T-helper 17 cell (primary cell): ENCODE measurements around the gene PPM1B. TPM values are rescaled to one million over a fixed set of nuclear protein-coding genes. Genes with fewer than 3 reads are reported as not detected.

Experiments
- ATAC-seq: fragments of 150-1000 bp; cut with Tn5 transposase; 2 replicates; pipeline ENCODE4 v1.10.0; 2021; ENCODE audit warnings: mild to moderate bottlenecking, moderate library complexity
- DNase-seq, 3 donors: peaks; one replicate each; pipeline versions ENCODE4 v3.0.0 to v3.0.0-alpha.2; 2020 to 2021
- H3K9me3 ChIP-seq: one replicate; pipeline ENCODE4 v1.7.0; 2013; ENCODE audit warnings: low read length, mild to moderate bottlenecking; ENCODE audit not compliant: control insufficient read depth, poor library complexity, severe bottlenecking
- H3K27ac Mint-ChIP-seq: one replicate; pipeline ENCODE4 v1.8.0; 2022; ENCODE audit warnings: mild to moderate bottlenecking, moderate library complexity, mixed read lengths
- H3K27me3 Mint-ChIP-seq: one replicate; pipeline ENCODE4 v1.8.0; 2022; ENCODE audit warnings: mixed read lengths
- H3K36me3 Mint-ChIP-seq: one replicate; pipeline ENCODE4 v1.8.0; 2022; ENCODE audit warnings: low read depth, mixed read lengths
- H3K4me1 Mint-ChIP-seq: one replicate; pipeline ENCODE4 v1.8.0; 2022; ENCODE audit warnings: mild to moderate bottlenecking, mixed read lengths
- H3K4me3 Mint-ChIP-seq: one replicate; pipeline ENCODE4 v1.8.0; 2022; ENCODE audit warnings: mild to moderate bottlenecking, moderate library complexity, mixed read lengths
- total RNA-seq, 4 donors: library from RNA in 2 of 4; stranded (reverse) in 2 of 4; gene quantifications; one replicate each; pipeline ENCODE4 v1.2.3 and lab custom pipeline; 2022 to 2026

PPM1B gene
- total RNA-seq, 2 donors from 2014 or later = 72.7 to 82.7 TPM

GRCh38 chr2:44137872-44138551, 30.7 kb upstream of the PPM1B start:
- H3K9me3 ChIP-seq = no peaks in the 10 kb centered on the region
- ATAC-seq = no peak
- Mint-ChIP-seq H3K27ac (no peak overlapping the region), H3K27me3 (peaks cover 6% of the 10 kb centered on the region), H3K4me3 (no peak overlapping the region), H3K4me1 (no peaks in the 10 kb centered on the region), H3K36me3 (peaks cover 2% of the 10 kb centered on the region)
- no peak for DNase-seq

GRCh38 chr2:44139741-44140140, 28.9 kb upstream of the PPM1B start:
- no peak overlapping the region for H3K27ac Mint-ChIP-seq
- no peaks in the 10 kb centered on the region for H3K4me1 Mint-ChIP-seq
- H3K27me3 Mint-ChIP-seq = peaks cover 4% of the 10 kb centered on the region
- no peak overlapping the region for H3K4me3 Mint-ChIP-seq
- H3K9me3 ChIP-seq = no peaks in the 10 kb centered on the region
- DNase-seq = no peak
- H3K36me3 Mint-ChIP-seq = peaks cover 2% of the 10 kb centered on the region
- ATAC-seq = no peak

GRCh38 chr2:44142306-44142705, 26.4 kb upstream of the PPM1B start:
- H3K27ac Mint-ChIP-seq = no peak overlapping the region
- peaks cover 4% of the 10 kb centered on the region for H3K27me3 Mint-ChIP-seq
- DNase-seq (no peak), ATAC-seq (no peak)
- H3K4me1 Mint-ChIP-seq = no peaks in the 10 kb centered on the region
- no peaks in the 10 kb centered on the region for H3K9me3 ChIP-seq
- no peak overlapping the region for H3K4me3 Mint-ChIP-seq
- peaks cover 2% of the 10 kb centered on the region for H3K36me3 Mint-ChIP-seq

- no peak overlapping the region for H3K4me3 Mint-ChIP-seq
- DNase-seq (no peak), ATAC-seq (no peak)
- H3K4me1 Mint-ChIP-seq = no peaks in the 10 kb centered on the region
- peaks cover 4% of the 10 kb centered on the region for H3K27me3 Mint-ChIP-seq
- H3K9me3 ChIP-seq = no peaks in the 10 kb centered on the region
- peaks cover 2% of the 10 kb centered on the region for H3K36me3 Mint-ChIP-seq
- no peak overlapping the region for H3K27ac Mint-ChIP-seq
These were observed 25.0 kb upstream of the PPM1B start for GRCh38 chr2:44143701-44144100.

- no peak for ATAC-seq
- Mint-ChIP-seq H3K4me1 (no peaks in the 10 kb centered on the region), H3K36me3 (peaks cover 6% of the 10 kb centered on the region), H3K27ac (no peak overlapping the region), H3K27me3 (no peaks in the 10 kb centered on the region), H3K4me3 (no peak overlapping the region)
- H3K9me3 ChIP-seq = no peaks in the 10 kb centered on the region
- no peak for DNase-seq
These were observed 19.7 kb upstream of the PPM1B start for GRCh38 chr2:44148999-44149398.

- H3K9me3 ChIP-seq = no peaks in the 10 kb centered on the region
- H3K27ac Mint-ChIP-seq = no peak overlapping the region
- peaks cover 6% of the 10 kb centered on the region for H3K36me3 Mint-ChIP-seq
- DNase-seq (no peak), ATAC-seq (no peak)
- no peaks in the 10 kb centered on the region for H3K27me3 Mint-ChIP-seq
- H3K4me1 Mint-ChIP-seq = no peaks in the 10 kb centered on the region
- H3K4me3 Mint-ChIP-seq = no peak overlapping the region
These were observed 18.2 kb upstream of the PPM1B start for GRCh38 chr2:44150473-44150872.

- Mint-ChIP-seq H3K27me3 (no peaks in the 10 kb centered on the region), H3K27ac (no peak overlapping the region), H3K4me1 (no peaks in the 10 kb centered on the region), H3K4me3 (no peak overlapping the region), H3K36me3 (peaks cover 6% of the 10 kb centered on the region)
- DNase-seq (no peak), ATAC-seq (no peak)
- H3K9me3 ChIP-seq = no peaks in the 10 kb centered on the region
These were observed 15.6 kb upstream of the PPM1B start for GRCh38 chr2:44152865-44153669.

- Mint-ChIP-seq H3K27me3 (no peaks in the 10 kb centered on the region), H3K4me1 (no peaks in the 10 kb centered on the region), H3K4me3 (no peak overlapping the region), H3K27ac (peak overlapping the region; percentile 10), H3K36me3 (no peaks in the 10 kb centered on the region)
- DNase-seq = no peak
- ATAC-seq = no peak
- H3K9me3 ChIP-seq = no peaks in the 10 kb centered on the region
These were observed 12.8 kb upstream of the PPM1B start for GRCh38 chr2:44155666-44156446.

GRCh38 chr2:44163777-44164176, 4.9 kb upstream of the PPM1B start:
- no peak overlapping the region for H3K4me3 Mint-ChIP-seq
- H3K27me3 Mint-ChIP-seq = no peaks in the 10 kb centered on the region
- H3K27ac Mint-ChIP-seq = no peak overlapping the region
- DNase-seq (no peak), ATAC-seq (no peak)
- H3K4me1 Mint-ChIP-seq = peaks cover 8% of the 10 kb centered on the region
- H3K9me3 ChIP-seq = no peaks in the 10 kb centered on the region
- peaks cover 1% of the 10 kb centered on the region for H3K36me3 Mint-ChIP-seq

GRCh38 chr2:44164617-44165016, 4.1 kb upstream of the PPM1B start:
- no peaks in the 10 kb centered on the region for H3K9me3 ChIP-seq
- no peak overlapping the region for H3K4me3 Mint-ChIP-seq
- H3K36me3 Mint-ChIP-seq = peaks cover 5% of the 10 kb centered on the region
- H3K4me1 Mint-ChIP-seq = peaks cover 11% of the 10 kb centered on the region
- DNase-seq (no peak), ATAC-seq (no peak)
- H3K27me3 Mint-ChIP-seq = no peaks in the 10 kb centered on the region
- no peak overlapping the region for H3K27ac Mint-ChIP-seq

GRCh38 chr2:44166096-44166495, 2.6 kb upstream of the PPM1B start:
- H3K27ac Mint-ChIP-seq = no peak overlapping the region
- H3K4me1 Mint-ChIP-seq = peaks cover 24% of the 10 kb centered on the region
- H3K4me3 Mint-ChIP-seq = no peak overlapping the region
- no peaks in the 10 kb centered on the region for H3K9me3 ChIP-seq
- H3K36me3 Mint-ChIP-seq = peaks cover 8% of the 10 kb centered on the region
- H3K27me3 Mint-ChIP-seq = no peaks in the 10 kb centered on the region
- ATAC-seq = no peak
- DNase-seq = no peak

GRCh38 chr2:44167311-44167907, 1.3 kb upstream of the PPM1B start:
- ATAC-seq (peak; percentile 27), DNase-seq (no peak)
- H3K9me3 ChIP-seq = no peaks in the 10 kb centered on the region
- peaks cover 31% of the 10 kb centered on the region for H3K4me1 Mint-ChIP-seq
- H3K36me3 Mint-ChIP-seq = peaks cover 8% of the 10 kb centered on the region
- H3K27me3 Mint-ChIP-seq = no peaks in the 10 kb centered on the region
- H3K4me3 Mint-ChIP-seq = peak overlapping the region; percentile 100
- peak overlapping the region; percentile 99 for H3K27ac Mint-ChIP-seq
